GM13976 (cell line): ENCODE data around the gene IGFBP1.

ENCODE experiments used
- DNase-seq: peaks from one replicate; pipeline ENCODE4 v3.0.0; 2012; ENCODE audit warnings: low spot score
- in situ Hi-C: fragments of 300-500 bp; cut with MboI; formaldehyde crosslinking; loops from one replicate; pipeline ENCODE4 v1.12.0; 2022; ENCODE audit warnings: low sequenced_read_pairs, mixed read lengths, inconsistent platforms; ENCODE audit not compliant: unreplicated experiment
- TF ChIP-seq, protein P1 (sequence below): IDR thresholded peaks from 2 replicates; pipeline ENCODE4 v1.5.1; 2012; ENCODE audit warnings: borderline replicate concordance, mild to moderate bottlenecking; ENCODE audit not compliant: insufficient read depth; ENCODE audit errors: extremely low read depth, missing control alignments, control extremely low read depth

IGFBP1 gene

DNA sequence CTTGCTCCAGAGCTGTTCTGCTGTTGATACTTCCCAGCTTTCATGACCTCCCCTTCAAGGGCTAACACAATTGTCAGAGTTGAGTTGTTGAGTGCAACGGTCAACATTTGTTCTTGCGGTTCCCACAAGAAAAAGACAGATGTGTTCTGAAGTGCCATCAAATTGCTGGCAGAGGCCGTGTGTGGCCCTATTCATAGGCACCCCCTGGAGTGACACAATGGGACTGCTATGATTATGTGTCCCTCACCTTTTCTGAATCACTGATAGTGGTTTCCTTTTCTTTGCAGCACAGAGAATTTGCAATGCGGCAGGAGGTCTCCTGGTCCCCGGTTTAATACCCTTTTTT lies 5.8 kb upstream of the IGFBP1 start:
- no peak for DNase-seq
- TF ChIP-seq, protein P1, sequence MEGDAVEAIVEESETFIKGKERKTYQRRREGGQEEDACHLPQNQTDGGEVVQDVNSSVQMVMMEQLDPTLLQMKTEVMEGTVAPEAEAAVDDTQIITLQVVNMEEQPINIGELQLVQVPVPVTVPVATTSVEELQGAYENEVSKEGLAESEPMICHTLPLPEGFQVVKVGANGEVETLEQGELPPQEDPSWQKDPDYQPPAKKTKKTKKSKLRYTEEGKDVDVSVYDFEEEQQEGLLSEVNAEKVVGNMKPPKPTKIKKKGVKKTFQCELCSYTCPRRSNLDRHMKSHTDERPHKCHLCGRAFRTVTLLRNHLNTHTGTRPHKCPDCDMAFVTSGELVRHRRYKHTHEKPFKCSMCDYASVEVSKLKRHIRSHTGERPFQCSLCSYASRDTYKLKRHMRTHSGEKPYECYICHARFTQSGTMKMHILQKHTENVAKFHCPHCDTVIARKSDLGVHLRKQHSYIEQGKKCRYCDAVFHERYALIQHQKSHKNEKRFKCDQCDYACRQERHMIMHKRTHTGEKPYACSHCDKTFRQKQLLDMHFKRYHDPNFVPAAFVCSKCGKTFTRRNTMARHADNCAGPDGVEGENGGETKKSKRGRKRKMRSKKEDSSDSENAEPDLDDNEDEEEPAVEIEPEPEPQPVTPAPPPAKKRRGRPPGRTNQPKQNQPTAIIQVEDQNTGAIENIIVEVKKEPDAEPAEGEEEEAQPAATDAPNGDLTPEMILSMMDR = no peak
- in situ Hi-C loops = no loop called here

DNA sequence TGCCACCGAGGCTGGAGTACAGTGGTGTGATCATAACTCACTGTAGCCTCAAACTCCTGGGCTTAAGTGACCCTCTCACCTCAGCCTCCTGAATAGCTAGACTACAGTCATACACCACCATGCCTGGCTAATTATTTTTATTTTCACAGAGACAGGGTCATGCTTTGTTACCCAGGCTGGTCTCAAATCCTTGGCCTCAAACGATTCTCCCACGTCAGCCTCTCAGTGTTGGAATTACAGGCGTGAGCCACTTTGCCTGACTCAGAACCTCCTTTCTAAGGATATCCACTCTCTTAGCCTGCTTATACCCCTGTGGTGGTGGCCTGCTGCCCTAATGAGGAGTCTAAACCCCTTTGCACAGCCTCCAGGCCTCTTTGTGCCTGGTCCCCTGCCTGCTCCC lies 4.2 kb upstream of the IGFBP1 start:
- in situ Hi-C loops = no loop called here

DNA sequence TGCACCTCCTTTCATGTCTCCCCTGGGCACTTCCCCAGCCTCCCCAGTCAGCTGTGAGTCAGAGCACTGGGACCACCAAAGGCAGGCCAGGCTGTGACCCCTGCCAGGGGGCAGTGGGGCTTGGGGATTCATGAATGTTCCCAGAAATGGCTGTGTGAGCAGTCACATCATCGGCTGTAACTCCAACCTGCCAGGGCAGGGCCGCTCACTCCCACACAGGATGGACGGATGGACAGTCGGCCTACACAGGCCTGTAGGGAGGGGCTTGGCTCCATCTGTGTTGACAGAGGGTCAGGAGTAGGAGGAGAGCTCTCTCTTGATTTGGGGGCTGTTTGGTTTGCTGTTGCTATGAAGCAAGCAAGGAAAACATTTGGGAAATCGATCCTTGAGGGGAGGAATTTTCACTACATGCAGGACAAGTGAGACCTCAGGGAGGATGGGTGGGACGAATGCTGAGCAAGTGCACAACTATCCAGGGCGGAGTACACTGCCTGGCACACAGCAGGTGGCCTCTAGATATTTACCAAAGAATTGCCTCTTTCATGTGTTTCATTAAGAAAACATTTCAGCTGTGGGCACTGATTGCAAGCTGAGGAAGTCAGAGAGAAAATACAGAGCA lies 2.9 kb upstream of the IGFBP1 start:
- in situ Hi-C loops = no loop called here
- DNase-seq = no peak
- TF ChIP-seq, protein P1 = no peak

More for the DNA sequence above, 4.2 kb upstream of the IGFBP1 start:
- TF ChIP-seq, protein P1 = no peak
- DNase-seq = no peak

DNA sequence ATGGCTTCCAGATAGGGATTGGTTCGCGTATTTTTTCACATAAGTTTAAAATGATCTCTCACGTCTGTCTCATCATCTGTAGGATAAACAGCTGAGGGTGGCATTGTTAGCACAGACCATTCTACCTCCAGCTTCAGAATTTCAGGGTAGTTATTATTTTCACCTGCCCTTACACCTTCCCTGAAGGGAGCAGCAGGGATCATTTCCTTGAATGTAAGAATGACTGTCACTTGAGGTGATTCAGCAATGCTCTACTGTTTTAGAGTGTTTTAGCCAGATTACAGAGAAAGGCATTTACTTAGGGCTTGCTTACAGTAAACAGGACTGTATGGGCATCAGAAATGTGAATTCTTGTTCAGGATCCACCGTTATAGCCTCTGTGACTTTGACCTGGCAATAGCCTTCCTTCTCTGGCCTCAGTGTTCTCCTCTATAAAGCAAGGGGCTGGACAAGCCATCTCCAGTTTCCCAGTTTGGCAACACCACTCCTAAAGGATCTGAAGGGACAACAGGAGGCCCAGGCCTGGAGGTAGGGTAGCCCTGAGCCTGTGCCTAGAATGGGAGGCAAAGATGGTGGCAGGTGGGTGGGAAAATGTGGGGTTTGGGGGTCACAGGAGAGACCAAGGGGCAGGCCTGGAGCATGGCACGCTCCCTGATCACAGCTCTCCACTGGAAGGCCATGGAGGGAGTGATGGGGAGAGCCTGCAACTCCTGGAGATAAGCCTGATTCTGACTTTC lies 1.2 kb upstream of the IGFBP1 start:
- TF ChIP-seq, protein P1 = no peak
- in situ Hi-C loops = no loop called here
- DNase-seq = no peak

DNA sequence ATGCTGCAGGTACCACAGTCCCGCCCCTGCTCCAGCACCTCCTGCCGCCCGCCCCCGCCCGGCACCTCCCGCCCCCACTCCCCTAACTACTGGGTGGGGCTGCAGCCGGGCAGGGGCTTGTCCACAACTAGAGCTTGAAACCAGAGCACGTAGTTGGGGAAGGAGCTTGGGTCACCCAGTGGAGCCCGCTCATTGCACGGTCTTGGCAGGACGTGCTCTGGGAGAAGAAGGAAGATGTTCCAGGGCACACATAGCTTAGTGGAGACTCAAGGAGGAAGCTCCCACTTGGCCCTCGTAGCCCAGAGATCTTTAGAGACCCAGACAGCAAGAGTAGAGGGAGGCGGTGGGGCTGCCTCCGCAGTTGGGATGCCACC lies 692 bp downstream of the IGFBP1 start:
- no peak for DNase-seq
- TF ChIP-seq, protein P1 = no peak
- in situ Hi-C loops = no loop called here

DNA sequence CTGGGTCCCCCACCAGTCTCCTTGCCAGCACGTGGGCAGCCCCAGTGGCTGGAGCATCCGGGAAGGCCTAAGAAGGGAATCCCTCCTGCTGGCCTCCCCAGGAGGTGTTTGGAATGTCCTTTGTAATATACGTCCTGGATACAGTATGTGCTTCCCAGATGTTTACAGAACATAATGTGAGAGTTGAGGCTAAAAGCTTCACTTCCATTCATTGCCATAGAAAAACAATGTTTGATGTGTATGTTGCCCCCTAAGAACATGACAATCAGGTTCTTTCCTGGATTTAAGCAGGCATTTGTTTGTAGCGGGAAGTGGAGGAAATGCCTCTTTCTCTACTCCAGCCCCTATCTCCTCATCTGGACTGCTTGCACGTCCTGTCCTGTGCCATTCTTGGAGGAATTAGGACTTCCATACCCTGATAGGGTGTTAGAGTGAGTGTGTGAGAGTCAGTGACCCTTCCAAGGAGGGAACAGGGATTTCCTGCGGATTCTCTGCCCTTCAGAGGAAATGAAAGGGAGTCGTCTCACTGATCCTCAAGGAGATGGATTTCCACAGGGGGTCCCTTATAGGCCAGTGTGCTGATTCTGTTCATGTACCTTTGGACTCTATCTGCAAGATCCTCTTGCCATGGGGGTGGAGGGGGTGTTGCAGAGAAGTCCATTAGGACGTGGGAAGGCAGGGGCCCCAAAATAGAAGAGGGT lies 1.2 kb downstream of the IGFBP1 start:
- DNase-seq = no peak
- in situ Hi-C loops = no loop called here

More for the DNA sequence above, 1.2 kb downstream of the IGFBP1 start:
- TF ChIP-seq, protein P1 = no peak
